Activated T-helper 1 cell treated with anti-CD3 and anti-CD28 coated beads, Interleukin-12 subunit alpha, Interleukin-12 subunit beta, Interleukin-2, Interleukin-4 antibody, amounts not matched to agents 30 ng/mL and 10 ng/mL and 1 ng/mL, durations not matched to agents 14 hours and 24 hours and 36 hours (primary cell): ENCODE results near the gene TDRD9. TPM values are rescaled to one million over a fixed set of nuclear protein-coding genes. Genes with fewer than 3 reads are reported as not detected.

ENCODE experiments used
- DNase-seq: peaks from one replicate; pipeline ENCODE4 v3.0.0; 2021; ENCODE audit warnings: low spot score
- H3K27ac Mint-ChIP-seq: one replicate; pipeline ENCODE4 v1.8.0; 2021; ENCODE audit warnings: mild to moderate bottlenecking, mixed read lengths
- H3K27me3 Mint-ChIP-seq: one replicate; pipeline ENCODE4 v1.8.0; 2022; ENCODE audit warnings: mild to moderate bottlenecking, moderate library complexity, mixed read lengths; ENCODE audit not compliant: insufficient read depth
- H3K36me3 Mint-ChIP-seq: one replicate; pipeline ENCODE4 v1.8.0; 2021; ENCODE audit warnings: low read depth, mixed read lengths
- H3K4me1 Mint-ChIP-seq: one replicate; pipeline ENCODE4 v1.8.0; 2021; ENCODE audit warnings: low read depth, mixed read lengths
- H3K4me3 Mint-ChIP-seq: one replicate; pipeline ENCODE4 v1.8.0; 2021; ENCODE audit warnings: mild to moderate bottlenecking, moderate library complexity, mixed read lengths
- H3K9me3 Mint-ChIP-seq: one replicate; pipeline ENCODE4 v1.8.0; 2021; ENCODE audit warnings: mixed read lengths
- intact Hi-C: fragments of 100-400 bp; cut with micrococcal nuclease; formaldehyde crosslinking; loops from one replicate; pipeline ENCODE4 v1.15.1; 2024
- total RNA-seq: library from RNA; stranded (reverse); gene quantifications from 2 replicates; pipeline ENCODE4 v1.2.3, GENCODE V29; 2022

Gene TDRD9
- total RNA-seq, 1 donor from 2014 or later = not detected

DNA sequence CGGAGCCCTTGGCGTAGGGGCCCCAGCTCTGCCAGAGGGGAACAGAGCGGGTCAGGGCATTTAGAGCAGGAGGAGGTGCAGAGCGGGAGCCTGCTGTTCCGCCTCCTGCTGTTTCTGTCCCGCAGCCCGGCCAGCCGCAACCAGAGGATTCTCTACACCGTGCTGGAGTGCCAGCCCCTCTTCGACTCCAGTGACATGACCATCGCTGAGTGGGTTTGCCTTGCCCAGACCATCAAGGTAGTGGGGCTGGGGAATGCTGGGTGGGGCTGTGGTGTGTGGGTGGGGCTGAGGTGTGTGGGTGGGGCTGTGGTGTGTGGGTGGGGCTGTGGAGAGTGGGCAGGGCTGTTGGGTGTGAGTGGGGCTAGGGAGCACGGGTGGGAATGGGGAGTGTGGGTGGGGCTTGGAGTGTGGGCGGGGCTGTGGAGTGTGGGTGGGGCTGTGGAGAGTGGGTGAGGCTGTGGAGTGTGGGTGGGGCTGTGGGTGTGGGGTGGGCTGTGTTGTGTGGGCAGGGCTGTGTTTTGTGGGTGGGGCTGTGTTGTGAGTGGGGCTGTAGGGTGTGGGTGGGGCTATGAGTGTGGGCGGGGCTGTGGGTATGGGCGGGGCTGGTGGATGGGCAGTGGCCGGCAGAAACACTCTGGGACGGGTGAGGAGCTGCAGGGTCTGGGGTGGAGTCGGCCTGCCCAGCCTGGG, 165.3 kb downstream of the TDRD9 start:
- DNase-seq = no peak
- intact Hi-C loops = loop anchor here (1.0 kb wide), 2 partner anchors 15 to 38 kb away; no protein-coding TSS in a partner anchor
- no peak overlapping the region for H3K27ac Mint-ChIP-seq
- H3K4me1 Mint-ChIP-seq = peaks cover 4% of the 10 kb centered on the region
- no peaks in the 10 kb centered on the region for H3K9me3 Mint-ChIP-seq
- no peak overlapping the region for H3K4me3 Mint-ChIP-seq
- no peaks in the 10 kb centered on the region for H3K27me3 Mint-ChIP-seq
- H3K36me3 Mint-ChIP-seq = no peaks in the 10 kb centered on the region

DNA sequence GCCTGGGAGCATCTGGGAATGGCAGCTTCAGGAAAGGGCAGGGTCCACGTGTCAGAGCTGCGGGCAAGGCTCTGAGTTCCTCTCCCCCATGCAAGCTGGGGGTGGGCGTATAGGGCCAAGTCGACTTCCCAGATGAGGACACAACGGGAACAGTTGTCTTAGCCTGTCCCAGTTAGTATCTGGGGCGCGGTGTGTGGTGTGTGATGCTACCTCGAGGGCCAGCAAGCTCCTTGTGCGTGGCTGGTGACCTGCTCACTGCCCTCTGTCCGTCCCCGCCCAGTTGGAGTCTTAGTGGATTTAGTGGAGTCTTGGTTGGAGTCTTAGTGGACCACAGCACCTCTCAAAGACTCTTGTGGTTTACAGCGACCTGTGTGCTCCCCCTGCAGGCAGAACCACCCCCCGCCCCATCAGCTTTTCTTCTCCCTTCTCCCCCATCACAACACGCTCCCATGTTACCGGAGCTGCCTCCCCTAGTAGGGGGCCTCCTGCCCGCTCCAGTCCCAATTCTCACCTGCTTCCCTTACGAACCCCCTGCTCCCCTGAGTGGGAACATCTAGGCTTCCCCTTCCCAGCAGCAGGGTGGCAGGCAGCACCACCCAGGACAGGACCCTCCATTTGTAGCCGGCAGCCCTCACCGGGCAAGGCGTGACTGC, 165.9 kb downstream of the TDRD9 start:
- Mint-ChIP-seq H3K27ac (no peak overlapping the region), H3K9me3 (no peaks in the 10 kb centered on the region), H3K4me1 (peaks cover 4% of the 10 kb centered on the region), H3K36me3 (no peaks in the 10 kb centered on the region), H3K4me3 (no peak overlapping the region), H3K27me3 (no peaks in the 10 kb centered on the region)
- DNase-seq = no peak
- intact Hi-C loops = loop anchor here (1.0 kb wide), 2 partner anchors 16 to 37 kb away; no protein-coding TSS in a partner anchor

DNA sequence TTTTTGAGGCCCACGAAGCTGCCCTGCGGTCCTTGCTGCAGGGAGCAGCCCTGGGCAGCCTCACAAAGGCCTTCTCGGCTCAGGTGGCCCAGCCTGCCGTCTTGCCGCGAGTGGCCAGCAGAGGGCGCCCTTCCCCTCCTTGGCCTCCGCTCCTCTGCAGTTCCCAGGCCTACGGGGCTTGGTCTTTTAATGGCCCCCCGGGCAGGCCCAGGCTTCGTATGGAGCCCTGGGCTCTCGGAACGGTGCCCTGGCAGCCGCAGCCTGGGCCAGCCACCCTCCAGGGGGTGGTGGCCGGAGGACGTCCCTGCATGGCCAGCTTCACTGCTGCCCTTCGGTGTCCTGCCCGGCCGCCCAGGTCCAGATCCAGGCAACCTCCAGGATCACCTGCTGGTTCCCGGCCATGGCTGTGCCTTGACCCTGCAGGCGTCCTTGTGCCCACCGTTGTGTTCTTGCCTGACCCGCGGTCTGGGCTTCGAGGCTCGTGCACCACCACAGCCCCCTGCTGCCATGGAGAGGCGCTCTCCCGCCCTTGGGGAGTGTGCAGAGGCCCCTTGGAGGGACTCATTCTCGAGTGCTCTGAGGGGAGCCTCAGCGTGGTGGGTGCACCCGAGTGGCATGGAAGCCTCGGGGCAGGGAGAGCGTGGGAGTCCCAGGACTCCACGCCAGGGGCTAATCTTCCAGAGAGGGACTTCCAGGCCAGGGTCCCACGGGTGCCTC, 166.6 kb downstream of the TDRD9 start:
- DNase-seq = peak; percentile 60
- Mint-ChIP-seq H3K9me3 (no peaks in the 10 kb centered on the region), H3K4me3 (no peak overlapping the region), H3K36me3 (no peaks in the 10 kb centered on the region), H3K27ac (no peak overlapping the region), H3K27me3 (no peaks in the 10 kb centered on the region), H3K4me1 (peaks cover 4% of the 10 kb centered on the region)
- intact Hi-C loops = loop anchor here (1.0 kb wide), 2 partner anchors 17 to 36 kb away; no protein-coding TSS in a partner anchor

DNA sequence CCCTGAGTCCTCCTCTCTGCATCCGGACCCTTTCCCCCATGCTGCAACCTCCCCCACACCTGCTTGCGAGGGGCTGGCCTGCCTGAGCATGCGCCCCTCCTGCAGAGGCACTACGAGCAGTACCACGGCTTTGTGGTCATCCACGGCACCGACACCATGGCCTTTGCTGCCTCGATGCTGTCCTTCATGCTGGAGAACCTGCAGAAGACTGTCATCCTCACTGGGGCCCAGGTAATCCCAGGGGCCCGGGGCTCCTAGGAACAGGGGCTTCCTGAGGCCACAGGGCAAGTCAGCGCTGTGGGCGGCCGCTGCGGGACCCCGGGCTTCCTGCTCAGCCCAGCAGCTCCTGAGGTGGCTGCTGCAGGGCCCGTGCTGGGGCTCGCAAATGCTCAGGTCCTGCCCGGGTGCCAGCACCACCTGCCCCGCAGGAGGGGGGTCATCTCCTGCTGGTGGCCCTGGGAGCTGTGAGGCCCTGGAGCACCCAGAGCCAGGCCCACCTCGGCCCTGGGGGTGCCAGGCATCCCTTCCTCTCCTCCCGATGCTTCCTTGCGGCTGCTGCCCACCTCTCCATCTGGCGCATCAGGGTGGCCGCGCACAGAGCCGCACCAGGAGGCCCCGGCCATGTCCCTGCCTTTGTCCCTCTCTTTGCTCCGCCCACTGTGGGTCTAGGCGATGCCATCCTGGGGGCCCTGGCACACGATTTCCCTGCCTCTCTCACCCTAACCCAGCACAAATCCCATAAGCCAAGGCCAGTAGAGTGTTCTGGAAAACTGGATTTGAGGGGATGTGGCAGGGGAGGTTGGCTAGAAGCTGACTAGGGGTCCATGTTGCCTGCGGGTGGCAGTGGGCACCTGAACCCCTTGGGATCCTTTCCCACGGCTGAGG, 167.4 kb downstream of the TDRD9 start:
- Mint-ChIP-seq H3K4me3 (no peak overlapping the region), H3K4me1 (peaks cover 4% of the 10 kb centered on the region), H3K36me3 (no peaks in the 10 kb centered on the region), H3K27me3 (no peaks in the 10 kb centered on the region), H3K9me3 (no peaks in the 10 kb centered on the region), H3K27ac (no peak overlapping the region)
- DNase-seq = no peak
- intact Hi-C loops = no loop called here

DNA sequence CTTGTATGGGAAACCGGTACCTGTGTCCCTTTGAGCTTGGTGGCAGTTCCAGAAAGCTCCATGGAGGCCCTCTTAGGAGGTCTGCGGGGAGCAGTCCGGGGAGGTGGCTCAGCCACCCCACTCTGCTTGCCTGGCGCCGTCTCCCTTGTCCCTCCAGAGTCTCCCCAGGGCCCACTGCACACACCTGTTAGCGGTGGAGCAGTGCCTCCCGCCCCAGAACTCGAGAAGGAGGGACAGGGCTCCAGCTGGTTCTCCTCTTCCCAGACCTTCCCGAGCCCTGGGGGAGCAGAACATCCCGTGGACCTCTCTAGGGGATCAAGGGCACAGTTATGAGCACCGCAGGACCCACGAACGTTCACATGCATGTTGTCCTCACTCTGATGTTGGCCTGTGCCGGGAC, 168.1 kb downstream of the TDRD9 start:
- peaks cover 4% of the 10 kb centered on the region for H3K4me1 Mint-ChIP-seq
- intact Hi-C loops = no loop called here
- H3K27me3 Mint-ChIP-seq = no peaks in the 10 kb centered on the region
- H3K9me3 Mint-ChIP-seq = no peaks in the 10 kb centered on the region
- no peak for DNase-seq
- H3K36me3 Mint-ChIP-seq = no peaks in the 10 kb centered on the region
- H3K4me3 Mint-ChIP-seq = no peak overlapping the region
- H3K27ac Mint-ChIP-seq = no peak overlapping the region

DNA sequence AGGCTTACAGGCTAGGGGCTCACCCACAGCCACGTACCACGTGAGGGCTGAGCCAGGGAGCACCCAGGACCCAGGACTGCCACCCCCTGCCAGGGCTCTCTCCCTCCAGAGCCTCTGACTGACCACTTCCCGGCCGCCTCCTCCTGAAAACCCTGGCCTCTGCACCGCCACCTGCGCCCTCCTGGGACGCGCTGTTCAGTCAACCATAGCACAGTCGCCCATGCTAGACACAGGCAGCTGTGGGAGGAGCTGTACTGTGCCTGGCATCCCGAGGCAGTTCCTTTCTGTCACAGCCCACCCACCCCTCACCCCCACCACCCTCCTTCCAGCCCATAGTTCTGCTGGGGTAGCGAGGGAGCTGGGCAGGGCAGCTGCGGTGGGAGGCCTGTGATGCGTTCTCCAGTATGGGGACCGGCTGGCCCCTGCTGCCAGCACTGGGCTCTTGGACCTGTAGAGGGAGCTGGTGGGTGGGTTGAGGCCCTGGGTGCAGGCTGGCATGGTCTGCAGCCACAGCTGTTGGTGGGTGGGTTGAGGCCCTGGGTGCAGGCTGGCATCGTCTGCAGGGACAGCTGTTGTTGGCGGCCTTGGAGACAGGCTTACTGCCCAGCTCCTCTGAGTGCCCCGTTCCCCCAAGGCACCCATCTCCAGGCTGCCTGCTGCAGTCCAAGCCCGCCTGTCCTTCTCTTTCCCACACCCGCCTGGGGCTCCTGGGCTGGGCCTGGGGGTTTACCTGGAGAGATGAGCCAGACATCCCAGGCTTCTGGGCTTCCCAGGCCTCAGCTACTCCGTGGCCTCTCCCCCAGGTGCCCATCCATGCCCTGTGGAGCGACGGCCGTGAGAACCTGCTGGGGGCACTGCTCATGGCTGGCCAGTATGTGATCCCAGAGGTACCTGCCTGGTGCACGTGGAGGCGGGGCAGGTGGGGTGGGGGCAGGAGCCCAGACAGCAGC, 168.8 kb downstream of the TDRD9 start:
- DNase-seq = no peak
- no peak overlapping the region for H3K4me3 Mint-ChIP-seq
- intact Hi-C loops = no loop called here
- no peaks in the 10 kb centered on the region for H3K36me3 Mint-ChIP-seq
- H3K27me3 Mint-ChIP-seq = no peaks in the 10 kb centered on the region
- no peaks in the 10 kb centered on the region for H3K9me3 Mint-ChIP-seq
- H3K4me1 Mint-ChIP-seq = peaks cover 4% of the 10 kb centered on the region
- no peak overlapping the region for H3K27ac Mint-ChIP-seq

DNA sequence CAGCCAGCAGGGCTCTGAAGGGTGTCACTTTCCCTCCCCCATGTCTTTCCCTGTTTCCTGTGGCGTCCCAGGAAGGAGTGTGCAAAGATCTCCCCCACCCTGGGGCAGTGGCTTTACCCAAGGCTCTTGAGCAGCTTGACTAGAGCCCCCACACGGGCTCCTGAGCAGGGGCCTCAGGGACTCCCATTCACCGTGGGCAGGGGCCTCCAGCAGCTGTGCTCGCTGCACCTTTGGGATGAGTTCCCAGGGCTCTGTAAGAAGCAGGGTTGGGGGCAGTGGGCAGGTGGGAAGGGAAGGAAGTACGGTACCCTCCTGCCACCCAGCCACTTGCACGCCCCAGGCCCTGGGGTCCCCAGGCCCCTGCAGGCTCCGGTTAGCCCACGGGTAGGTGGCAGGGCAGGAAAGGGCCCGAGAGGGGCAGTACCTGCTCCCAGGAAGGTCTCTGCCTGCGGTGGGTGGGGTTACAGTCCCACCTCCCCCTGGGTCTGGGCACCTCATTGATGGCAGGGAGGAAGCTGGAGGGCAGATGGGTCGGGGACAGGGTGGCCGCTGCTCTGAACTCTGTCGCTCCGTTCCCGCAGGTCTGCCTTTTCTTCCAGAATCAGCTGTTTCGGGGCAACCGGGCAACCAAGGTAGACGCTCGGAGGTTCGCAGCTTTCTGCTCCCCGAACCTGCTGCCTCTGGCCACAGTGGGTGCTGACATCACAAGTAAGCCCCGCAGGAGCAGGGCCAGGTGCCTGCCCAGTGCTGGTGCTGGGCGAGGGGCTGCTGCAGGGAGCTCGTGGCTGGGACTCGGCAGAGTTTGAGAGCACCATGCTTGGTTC, 170.2 kb downstream of the TDRD9 start:
- Mint-ChIP-seq H3K27ac (no peak overlapping the region), H3K36me3 (no peaks in the 10 kb centered on the region), H3K4me3 (no peak overlapping the region), H3K27me3 (no peaks in the 10 kb centered on the region), H3K4me1 (peaks cover 4% of the 10 kb centered on the region), H3K9me3 (no peaks in the 10 kb centered on the region)
- no peak for DNase-seq
- intact Hi-C loops = no loop called here

DNA sequence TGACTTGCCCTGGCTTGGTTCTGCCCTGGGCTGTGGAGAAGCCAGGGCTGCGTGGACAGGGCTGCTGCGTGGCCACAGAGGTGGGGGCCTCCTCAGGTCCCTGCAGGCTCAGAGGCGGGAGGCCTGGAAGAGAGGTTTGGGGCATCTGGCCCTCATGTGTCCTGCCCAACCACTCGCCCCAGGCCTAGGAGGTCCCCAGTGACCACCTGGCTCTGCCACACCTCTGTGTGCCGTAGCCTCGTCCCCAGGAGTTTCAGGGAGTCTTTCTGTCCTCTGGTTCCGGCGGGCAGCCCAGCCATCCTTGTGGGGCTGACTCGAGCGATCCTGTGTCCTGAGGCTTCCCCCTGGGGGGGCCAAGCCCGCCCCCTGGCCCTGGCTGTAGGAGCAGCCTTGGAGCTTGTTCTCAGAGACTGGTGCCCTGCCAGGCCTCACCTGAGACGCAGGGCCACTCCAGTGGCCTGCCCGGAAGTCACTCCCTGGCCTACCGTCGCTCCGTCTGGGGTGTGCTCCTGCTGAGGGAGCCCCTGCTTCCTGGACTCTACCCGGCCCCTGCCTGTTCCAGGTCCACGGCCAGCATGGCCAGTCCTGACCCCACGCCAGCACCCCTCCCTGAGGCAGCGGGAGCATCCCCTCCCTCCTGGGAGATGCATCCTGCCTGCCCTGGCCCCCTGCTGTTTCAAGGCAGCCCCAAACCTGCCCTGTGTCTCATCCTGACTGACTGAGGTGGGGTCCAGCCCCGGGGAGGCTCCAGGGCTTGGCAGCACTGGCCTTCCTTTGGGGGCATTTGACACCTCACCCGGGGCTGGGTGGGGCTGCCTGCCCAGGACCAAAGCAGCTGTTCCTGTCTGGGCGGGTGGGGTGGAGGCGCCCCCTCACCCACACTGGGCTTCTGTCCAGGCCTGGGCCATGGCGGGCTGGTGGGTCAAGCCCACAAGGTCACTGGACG, 171.1 kb downstream of the TDRD9 start:
- Mint-ChIP-seq H3K4me3 (no peak overlapping the region), H3K36me3 (no peaks in the 10 kb centered on the region), H3K27me3 (no peaks in the 10 kb centered on the region), H3K4me1 (peaks cover 3% of the 10 kb centered on the region), H3K9me3 (no peaks in the 10 kb centered on the region), H3K27ac (no peak overlapping the region)
- intact Hi-C loops = no loop called here
- no peak for DNase-seq

DNA sequence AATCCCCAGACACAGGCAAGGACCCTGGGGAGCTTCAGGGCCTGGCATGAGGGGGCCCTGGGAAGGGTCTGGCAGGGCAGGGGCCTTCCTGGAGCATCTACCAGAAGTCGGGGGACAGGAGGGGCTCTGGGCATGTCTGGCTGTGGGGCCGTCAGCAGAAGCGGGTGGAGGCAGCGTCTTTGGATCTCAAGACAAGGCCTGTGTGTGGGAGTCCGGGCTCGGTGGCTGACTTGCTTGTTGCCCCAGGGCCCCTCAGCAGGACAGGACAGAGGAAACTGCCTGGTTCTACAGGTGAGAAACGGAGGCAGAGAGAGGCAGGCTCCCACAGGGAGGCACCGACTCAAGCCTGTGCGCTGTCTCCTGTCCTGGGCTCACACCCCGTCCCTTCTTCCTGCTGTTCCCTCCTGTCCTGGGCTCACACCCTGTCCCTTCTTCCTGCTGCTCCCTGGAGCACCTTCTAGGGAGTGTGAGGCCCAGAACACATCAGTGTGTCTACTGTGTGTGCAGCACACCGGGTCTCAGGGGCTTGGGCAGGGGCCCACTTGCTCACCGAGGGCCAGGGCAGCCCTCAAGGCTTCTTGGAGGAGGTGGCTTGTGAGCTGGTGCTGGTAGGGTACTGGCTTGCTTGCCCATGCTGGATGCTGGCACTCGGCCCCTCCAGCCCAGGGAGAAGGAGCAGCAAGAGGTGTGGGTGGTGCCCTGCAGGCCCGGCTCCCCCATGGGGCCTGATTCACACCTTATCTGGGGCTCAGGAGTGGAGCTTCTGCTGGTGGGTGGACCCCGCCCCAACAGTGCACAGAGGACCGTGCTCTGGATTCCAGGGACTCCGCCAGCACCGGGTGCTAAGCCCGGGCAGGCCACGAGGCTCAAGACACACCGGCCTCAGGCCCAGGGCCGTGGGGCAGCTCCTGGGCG, 172.2 kb downstream of the TDRD9 start:
- H3K4me3 Mint-ChIP-seq = no peak overlapping the region
- H3K4me1 Mint-ChIP-seq = no peaks in the 10 kb centered on the region
- H3K27ac Mint-ChIP-seq = no peak overlapping the region
- no peaks in the 10 kb centered on the region for H3K27me3 Mint-ChIP-seq
- DNase-seq = no peak
- no peaks in the 10 kb centered on the region for H3K36me3 Mint-ChIP-seq
- intact Hi-C loops = no loop called here
- H3K9me3 Mint-ChIP-seq = no peaks in the 10 kb centered on the region

DNA sequence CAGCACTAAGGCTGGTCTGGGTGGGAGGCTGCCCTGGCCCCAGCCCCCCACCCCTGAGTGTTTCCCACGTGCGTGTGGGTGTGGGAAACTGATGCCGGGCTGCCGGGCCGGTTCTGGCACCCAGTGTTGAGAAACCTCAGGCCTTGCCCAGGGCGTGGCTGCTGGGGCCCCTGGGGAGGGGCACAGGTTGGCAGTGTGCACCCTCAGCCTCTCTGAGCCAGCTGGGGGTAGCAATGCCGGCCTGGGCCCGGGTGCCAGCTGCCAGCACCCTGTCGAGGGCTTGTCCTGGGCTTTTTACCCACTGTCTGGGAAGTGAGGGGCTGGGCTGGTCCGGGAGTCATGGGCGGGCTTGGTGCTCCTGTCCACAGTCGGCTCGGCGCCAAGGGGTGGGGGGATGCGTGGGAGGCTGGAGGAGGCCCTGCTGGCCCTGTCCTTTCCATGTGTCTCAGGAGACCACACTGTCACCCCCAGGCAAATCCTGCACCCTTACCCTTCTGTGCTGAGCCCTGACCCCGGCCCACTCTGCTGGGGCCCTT, 172.9 kb downstream of the TDRD9 start:
- no peaks in the 10 kb centered on the region for H3K9me3 Mint-ChIP-seq
- H3K27ac Mint-ChIP-seq = no peak overlapping the region
- no peak overlapping the region for H3K4me3 Mint-ChIP-seq
- no peak for DNase-seq
- no peaks in the 10 kb centered on the region for H3K36me3 Mint-ChIP-seq
- H3K4me1 Mint-ChIP-seq = no peaks in the 10 kb centered on the region
- H3K27me3 Mint-ChIP-seq = no peaks in the 10 kb centered on the region
- intact Hi-C loops = no loop called here
